HL-60/S4 treated with retinoic acid at 250 ng/mL for 4 days and 3 days (cell line): Measurements from ENCODE around the gene PLB1.

Source experiments
- in situ Hi-C: fragments of 300-500 bp; cut with MboI; formaldehyde crosslinking; loops from 2 replicates; pipeline ENCODE4 v1.7.0; 2022; ENCODE audit warnings: low sequenced_read_pairs

The PLB1 gene, protein sequence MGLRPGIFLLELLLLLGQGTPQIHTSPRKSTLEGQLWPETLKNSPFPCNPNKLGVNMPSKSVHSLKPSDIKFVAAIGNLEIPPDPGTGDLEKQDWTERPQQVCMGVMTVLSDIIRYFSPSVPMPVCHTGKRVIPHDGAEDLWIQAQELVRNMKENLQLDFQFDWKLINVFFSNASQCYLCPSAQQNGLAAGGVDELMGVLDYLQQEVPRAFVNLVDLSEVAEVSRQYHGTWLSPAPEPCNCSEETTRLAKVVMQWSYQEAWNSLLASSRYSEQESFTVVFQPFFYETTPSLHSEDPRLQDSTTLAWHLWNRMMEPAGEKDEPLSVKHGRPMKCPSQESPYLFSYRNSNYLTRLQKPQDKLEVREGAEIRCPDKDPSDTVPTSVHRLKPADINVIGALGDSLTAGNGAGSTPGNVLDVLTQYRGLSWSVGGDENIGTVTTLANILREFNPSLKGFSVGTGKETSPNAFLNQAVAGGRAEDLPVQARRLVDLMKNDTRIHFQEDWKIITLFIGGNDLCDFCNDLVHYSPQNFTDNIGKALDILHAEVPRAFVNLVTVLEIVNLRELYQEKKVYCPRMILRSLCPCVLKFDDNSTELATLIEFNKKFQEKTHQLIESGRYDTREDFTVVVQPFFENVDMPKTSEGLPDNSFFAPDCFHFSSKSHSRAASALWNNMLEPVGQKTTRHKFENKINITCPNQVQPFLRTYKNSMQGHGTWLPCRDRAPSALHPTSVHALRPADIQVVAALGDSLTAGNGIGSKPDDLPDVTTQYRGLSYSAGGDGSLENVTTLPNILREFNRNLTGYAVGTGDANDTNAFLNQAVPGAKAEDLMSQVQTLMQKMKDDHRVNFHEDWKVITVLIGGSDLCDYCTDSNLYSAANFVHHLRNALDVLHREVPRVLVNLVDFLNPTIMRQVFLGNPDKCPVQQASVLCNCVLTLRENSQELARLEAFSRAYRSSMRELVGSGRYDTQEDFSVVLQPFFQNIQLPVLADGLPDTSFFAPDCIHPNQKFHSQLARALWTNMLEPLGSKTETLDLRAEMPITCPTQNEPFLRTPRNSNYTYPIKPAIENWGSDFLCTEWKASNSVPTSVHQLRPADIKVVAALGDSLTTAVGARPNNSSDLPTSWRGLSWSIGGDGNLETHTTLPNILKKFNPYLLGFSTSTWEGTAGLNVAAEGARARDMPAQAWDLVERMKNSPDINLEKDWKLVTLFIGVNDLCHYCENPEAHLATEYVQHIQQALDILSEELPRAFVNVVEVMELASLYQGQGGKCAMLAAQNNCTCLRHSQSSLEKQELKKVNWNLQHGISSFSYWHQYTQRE (N-terminal part only)

DNA sequence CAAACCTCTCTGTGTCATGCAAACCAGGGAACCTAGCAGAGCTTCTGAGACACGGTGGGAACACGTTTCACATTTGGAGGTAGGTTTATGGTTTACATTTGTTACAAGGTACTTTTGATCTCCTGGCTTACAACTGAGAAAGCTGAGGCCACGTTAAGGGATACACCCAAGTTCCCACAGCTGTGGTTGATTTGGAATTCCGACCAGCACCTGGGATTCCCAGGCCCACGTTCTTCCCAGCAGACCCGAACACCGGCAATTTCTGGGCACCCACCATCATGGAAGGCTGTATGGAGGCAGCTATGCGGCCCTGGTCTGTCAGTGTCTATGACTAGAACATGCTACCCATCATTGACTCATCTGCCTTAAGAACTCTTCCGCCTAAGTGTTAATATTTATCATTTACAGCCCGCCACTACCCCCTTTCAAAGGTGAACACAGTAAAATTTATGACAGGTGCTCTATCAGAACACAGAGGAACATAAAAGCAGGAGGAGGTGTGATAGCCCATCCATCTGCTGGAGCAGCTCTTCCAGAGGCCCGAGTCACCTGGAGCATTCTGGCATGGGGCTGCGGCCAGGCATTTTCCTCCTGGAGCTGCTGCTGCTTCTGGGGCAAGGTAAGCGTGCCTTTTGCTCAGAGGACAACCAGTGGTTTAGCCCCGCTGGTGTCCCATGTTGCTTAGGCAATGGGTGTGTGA, at the start of gene PLB1:
Gene PLB1 (plus strand): TSS at position 510 of the 700 bp plus-strand sequence. CDS start 55 bp downstream, at position 565.
- in situ Hi-C loops: no loop called here

DNA sequence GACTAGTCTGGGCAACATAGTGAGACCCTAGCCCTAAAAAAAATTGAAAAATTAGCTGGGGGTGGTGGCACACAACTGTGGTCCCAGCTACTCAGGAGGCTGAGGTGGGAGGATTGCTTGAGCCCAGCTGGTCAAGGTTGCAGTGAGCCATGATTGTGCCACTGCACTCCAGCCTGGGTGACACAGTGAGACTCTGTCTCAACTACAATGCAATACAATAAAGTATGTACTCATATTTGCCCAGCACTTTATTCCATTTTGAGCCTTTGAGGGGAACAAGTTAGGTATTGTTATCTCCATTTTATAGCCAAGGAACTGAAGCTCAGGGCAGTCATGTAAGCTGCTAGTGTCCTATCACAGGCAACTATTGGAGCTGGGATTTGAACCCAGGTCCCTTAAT, 49.3 kb upstream of the PLB1 start:
- in situ Hi-C loops: no loop called here

DNA sequence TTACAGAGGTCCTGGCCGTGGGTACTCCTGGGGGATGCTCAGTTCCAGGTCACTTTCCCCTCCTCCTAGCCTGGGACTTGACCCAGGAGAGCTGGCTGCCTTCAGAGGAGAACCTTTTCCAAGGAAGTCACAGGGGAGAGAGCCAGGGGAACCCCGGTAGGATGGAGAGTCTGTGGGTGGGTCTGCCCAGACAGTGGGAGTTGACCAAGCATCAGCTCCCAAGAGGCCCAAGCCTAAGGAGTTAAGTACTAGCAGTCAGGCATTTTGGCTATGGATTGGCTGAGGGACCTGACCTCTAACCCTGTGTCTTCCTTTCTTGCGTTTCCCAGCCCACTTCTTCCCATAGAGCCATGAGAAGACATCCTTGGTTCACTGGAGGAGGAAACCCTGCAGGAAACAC, 48.8 kb upstream of the PLB1 start:
- in situ Hi-C loops: no loop called here

DNA sequence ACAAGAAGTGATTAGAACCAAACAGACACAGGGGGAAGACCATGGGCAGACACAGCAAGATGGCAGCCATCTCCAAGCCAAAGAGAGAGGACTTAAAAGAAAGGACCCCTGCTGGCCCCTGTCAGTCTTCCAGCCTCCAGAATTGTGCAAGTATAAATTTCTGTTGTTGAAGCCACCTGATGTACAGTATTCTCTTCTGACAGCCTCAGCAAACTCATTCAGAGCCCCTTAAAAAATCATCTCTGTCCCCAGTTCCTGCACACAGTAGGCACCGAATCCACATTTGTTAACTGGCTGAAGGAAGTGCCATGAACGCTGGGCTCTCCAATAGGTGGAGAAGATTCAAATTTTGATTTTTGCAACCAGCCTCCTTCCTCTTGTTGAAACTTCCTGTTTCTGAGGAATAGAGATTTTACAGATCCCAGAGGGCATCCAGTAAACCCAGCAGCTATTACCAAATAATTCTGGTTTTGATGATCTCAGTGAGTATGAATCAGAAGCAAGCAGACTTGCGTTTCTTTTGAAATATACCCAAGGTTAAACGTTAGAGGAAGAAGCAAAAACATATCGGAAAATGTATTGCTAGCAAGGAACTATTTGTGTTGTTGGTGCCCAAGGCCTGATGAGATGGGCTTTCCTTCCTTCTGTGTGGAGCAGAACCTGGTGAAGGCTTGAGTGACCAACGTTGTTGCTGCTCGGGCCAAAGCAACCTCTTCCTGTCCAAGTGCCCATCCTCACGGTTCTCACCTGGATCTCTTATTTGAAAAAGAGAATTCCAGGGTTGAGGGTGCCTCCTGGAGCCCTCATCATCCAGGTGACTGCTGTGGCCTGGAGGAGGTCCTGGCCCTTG, 47.7 kb upstream of the PLB1 start:
- in situ Hi-C loops: no loop called here

DNA sequence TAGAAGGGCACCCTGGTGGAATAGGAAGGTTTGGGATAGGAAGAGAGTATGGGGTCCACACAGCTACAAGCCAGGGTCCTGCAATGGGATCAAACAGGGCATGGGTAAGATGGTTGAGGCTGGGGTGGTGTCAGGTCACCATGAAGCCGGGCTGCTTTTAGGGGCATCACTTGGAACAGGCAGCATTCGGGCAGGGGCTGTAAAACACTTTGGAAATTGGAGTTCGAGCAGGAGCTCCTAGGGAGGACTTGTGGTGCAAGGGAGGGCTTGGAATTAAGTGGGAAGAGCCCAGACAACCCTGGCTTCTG, 47.1 kb upstream of the PLB1 start:
- in situ Hi-C loops: no loop called here

DNA sequence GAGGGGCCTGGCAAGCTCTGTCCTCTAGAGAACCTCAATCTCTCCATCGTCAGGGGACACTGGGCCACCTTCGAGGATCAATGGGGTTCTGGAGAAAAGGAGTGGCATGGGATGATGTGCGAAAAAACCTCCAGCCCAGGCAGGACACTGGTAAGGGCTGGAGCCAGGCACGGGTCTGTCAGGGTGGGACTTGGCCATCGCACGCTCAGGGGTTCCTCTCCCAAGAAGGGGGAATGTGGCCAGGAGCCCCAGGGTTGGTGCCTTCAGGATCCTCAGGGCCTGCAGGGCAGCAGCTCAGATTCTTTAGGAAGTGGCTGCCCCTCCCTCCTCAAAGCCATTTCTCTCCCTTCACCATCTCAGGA, 46.8 kb upstream of the PLB1 start:
- in situ Hi-C loops: no loop called here

DNA sequence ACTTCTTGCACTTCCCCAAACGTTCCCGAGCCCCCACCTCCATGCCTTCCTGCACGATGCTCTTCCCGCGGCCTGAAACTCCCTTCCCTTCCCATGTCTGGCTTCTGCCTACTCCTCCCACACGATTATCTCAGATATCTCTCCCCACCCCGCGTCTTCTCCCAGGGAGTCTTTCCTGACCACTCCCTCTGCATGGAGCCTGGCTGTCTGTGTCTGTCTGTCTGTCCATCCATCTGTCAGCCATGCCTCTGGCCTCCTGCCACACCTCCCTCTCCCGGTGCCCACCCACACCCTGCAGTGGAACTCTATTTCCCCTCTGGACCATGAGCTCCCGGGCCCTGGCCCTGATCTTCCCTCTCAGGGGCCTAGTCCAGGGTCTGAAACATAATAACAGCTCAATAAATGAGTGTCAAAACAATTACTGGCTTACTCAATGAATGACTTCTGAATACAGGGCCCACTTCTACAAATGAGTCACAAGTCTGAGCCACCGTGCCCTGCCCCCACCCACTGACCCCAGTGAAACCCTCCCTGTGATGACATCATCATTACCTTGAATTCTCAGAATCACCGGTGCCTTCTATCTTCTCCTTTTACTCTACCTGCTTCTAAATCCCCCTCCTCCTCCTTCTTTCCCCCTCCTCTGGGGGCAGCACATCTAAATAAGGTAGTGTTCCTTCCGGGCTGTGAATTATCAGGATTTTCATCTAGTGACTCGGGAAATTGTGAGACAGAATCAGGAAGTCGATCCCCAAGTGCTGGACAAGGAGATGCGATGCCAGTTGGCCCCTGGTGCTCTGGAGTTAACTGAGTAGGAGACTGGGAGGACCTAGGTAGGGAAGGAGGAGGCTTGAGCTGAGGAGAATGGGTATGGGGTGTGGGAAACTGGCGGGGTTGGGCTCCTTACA, 46.1 kb upstream of the PLB1 start:
- in situ Hi-C loops: no loop called here

DNA sequence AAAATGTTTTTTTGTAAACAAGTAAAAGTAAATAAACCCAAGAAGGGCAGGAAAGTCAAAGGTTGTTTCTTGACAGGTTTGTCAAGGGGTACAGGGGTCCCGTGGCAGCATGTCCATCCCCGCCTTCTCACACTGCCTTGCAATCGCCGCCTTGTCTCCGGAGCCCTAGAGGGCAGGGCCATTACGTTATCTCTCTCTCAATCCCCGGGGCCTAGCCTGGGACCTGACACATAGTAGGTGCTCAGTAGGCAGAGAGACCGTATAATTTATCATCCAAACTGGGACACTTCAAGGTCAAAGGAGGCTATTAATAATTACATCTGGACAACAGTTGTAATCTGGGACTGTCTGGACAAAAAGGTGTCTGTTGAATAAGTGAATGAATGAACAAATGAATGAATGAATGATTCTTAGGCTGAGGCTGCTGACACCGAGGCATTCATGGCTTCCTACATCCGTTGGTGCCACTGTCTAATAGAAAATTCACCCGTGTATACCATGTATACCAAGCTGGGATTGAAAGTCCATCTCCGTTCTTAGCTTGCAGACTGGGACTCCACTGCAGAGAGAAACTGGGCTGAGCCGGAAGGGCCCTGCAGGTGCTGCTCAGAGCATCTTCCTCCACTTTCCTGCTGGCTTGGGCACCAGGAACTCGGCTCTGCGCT, 44.8 kb upstream of the PLB1 start:
- in situ Hi-C loops: no loop called here

DNA sequence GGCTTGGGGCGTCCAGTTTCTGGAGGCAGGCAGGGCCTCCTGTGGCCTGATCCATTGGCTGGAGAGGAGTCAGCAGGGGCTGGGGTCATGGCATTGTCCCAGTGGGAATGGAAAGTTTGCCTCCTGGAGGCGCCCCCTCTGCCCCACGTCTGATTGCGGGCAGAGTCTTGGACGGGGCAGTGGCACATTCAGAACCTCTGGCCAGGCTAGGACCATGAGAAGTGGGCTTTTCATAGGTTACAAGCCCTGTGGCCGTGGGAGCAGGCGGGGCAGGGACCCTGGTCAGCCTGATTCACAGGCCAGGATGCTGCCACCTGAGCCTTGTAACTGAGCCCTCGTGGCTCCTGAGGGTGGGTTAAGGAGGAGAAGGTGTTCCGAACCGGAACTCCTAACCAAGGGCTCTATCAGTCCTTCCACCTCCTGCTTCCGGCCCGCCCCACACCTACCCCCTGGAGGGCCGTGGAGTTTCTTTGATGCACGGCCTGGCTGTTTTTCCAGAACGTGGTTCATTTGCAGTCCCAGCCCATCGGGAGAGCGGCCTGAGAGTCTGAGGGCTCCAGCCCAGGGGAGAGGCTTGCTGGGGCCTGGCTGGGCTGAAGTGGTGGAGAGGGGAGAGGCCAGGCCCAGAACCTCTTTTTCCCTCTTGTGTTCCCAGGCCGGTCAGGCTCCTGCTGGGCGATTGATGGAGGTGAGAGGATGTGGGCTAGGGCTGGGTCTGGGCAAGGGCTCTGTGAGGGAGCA, 43.9 kb upstream of the PLB1 start:
- in situ Hi-C loops: no loop called here

DNA sequence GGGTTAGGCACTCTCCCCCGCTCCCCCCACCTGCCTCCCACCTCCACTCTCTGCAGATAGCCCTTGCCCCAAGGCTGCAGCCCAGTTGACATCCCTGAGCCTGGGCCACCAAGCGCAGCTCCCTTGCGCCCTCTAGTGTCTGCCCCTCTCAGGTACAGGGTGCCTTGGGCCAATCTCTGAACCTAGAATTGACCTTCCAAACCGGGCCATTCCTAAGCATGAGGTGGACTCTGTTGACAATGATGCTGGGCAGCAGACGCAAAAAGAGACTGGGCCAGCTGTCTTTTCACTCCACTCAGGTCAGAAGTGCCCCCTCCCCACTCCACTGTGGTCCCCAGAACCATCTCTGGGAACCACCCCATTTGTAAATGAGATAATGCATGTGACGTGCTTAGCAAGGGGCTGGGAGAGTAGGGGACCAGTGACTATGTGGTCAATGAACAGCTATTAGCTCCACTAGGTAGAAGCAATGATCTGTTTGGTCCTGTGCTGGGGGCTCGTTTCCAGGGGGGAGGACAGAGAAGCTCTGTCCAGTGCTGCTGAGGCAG, 43.3 kb upstream of the PLB1 start:
- in situ Hi-C loops: no loop called here

DNA sequence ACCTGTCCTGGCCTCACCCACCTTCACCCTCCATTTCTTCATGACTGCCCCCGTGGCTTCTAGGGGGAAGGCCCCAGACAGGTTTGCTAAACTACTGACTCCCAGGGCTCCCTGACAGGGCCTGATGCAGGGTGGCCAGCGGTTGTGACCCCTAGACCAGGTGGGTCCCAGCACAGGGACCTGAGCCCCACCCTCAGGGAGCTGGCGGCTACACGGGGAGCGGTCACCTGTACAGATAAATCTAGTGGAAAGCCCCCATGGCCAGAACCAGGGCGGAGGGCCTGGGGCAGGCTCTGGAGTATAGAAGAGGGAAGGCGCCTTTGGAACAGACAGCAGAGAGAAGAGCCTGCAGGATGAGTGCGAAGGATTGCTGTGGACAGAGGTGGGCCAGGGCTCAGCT, 42.5 kb upstream of the PLB1 start:
- in situ Hi-C loops: no loop called here

DNA sequence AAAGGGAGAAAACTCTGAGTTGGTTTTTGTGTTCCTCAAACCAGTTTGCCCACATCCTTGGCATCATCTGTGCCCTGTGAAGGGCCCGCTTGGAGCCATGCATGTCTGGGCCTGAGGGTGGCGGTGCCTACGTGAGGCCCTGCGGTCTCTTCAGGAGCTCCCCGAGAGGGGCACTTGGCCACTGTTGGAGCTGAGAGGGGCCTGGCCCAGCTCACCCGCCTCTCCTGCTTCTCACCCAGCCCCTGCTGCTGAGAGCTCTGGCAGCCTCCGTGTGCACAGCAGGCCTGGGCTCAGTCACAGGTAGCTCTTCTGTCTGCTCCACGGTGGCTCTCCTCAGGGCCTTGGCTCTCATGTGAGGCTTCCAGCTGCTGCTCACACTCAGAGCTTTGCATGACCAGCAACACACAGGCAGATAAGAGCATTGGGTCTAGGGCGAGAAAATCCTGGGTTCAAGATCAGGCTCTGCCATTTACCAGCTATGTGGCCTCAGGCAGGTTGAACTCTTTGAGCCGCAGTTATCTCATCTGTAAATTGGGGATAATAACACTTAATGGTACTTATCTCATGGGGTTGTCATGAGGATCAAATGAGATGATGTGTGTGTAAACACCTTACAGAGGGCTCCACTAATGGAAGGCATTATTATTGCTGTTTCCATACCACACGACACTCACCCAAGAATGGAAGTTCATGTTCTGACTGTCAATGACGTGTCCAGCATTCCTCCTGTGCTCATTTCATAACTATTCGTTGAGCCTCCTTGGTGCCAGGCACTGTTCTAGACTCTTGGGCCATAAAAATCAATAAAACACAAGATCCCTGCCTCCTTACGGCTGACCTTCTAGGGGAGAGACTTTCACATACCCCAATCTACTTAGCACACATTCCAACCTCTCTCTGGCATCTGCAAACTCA, 41.6 kb upstream of the PLB1 start:
- in situ Hi-C loops: no loop called here

DNA sequence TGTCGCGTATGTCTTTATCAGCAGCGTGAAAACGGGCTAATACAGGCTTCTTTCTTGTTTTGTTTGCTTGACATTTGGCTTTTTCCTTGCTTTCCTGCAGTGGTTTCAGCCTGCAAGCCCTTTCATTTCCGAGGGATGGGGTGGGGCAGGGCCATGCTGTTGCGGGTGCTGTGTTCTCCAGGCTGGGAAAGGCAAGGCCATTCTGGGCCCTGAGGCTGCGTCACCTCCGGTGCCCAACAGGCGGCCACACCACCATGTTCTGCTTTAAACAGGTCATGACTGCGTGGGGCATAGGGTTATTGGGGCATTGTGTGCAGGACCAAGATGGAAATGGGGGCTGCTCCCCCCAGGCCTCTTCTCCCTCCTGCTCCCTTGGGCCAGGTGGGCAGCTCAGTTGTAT, 38.6 kb upstream of the PLB1 start:
- in situ Hi-C loops: no loop called here

DNA sequence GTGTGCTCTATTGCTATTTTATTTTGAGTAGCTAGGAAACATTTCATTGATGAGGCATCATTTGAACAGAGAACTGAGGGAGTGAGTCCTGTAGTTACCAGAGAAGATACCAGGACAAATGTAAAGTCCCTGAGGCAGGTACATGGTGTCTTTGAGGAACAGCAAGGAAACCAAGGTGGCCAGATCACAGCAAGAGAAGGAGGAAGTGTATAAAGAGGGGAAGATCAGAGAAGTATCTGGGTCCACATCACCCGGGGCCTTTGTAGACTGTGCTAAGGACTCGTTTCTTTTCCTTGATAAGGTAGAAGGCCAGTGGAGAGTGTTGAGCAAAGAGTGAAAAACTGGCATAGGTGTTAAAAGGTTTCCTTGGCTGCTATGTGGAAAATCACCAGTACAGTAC, 34.8 kb upstream of the PLB1 start:
- in situ Hi-C loops: no loop called here

DNA sequence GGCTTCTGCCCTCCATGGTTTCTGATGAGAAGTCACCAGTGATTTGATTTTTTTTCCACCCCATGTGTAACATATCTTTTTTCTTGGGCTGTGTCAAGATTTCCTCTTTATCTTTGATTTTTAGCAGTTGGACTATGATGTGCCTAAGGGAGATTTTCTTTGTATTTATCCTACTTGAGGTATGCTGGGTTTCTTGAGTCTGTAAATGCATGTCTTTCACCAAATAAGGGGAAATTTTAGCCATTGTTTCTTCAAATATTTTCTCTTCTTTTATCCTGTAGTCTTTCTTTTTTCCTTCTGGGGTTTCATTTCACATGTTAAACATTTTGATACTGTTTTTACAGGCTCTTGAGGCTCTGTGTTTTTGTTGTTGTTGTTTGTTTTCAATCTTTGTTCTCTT, 33.7 kb upstream of the PLB1 start:
- in situ Hi-C loops: no loop called here

DNA sequence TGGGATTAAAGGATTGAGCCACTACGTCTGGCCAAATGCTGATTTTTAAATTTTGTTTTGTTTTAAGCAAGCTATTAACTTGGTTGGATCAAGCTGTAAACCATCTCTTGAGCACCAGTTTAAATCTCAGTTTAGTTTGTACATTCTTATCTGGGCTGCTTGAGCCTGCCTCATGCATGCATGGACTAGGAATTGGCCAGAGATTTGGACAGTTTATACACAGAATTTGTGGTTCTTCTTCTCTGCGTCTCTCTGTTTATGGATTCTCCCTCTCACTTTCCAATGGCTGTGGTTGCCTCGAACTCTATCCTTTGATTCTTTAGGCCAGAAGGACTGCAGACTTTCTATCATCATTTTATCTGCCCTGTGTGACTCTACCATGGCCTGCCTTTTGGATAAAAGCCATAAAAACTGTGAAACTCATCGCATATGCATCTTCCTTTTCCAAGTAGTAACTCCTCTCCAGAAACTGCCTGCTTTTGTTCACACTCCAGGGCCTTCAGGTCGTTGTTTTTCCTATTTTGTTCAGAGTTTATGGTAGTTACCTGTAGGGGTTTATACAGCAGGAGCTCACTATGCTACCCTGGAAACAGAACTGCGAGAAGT, 32.5 kb upstream of the PLB1 start:
- in situ Hi-C loops: no loop called here
